A673 (cell line): ENCODE results near the gene CCDC7. TPM values are rescaled to one million over a fixed set of nuclear protein-coding genes. Genes with fewer than 3 reads are reported as not detected.

Source experiments
- BruUV-seq: library from RNA; stranded (reverse); fragments of 400-500 nt; replicated peaks from 2 replicates; lab custom pipeline; 2021; lab: Mats Ljungman, UMichigan
- CTCF ChIA-PET: fragments of 300-600 bp; sonication (Branson Sonifier 250); formaldehyde crosslinking; loops from one replicate; lab custom pipeline; 2022; ENCODE audit warnings: antibody characterized with exemption; lab: Charles Lee
- POLR2A ChIA-PET: fragments of 300-600 bp; sonication (Branson Sonifier 250); formaldehyde crosslinking; loops from one replicate; lab custom pipeline; 2022; ENCODE audit warnings: antibody characterized with exemption; ENCODE audit not compliant: low non-redundant PET; lab: Charles Lee
- DNase-seq: peaks from one replicate; pipeline ENCODE4 v3.0.0-alpha.2; 2015; ENCODE audit warnings: low spot score
- H3K27ac ChIP-seq: fragments of 200-600 bp; sonication (generic); 2 replicates; pipeline ENCODE4 v1.5.1; 2016; ENCODE audit warnings: mixed run types, low read depth, mild to moderate bottlenecking, mixed read lengths, antibody characterized with exemption, low read length; ENCODE audit not compliant: poor library complexity, severe bottlenecking
- H3K27me3 ChIP-seq: fragments of 200-600 bp; sonication (generic); replicated peaks from 2 replicates; pipeline ENCODE4 v1.6.1; 2017; ENCODE audit warnings: mixed run types, low read depth, mild to moderate bottlenecking, mixed read lengths, antibody characterized with exemption, low read length; ENCODE audit not compliant: insufficient read depth, poor library complexity
- H3K36me3 ChIP-seq: fragments of 200-600 bp; sonication (generic); 2 replicates; pipeline ENCODE4 v1.6.1; 2016; ENCODE audit warnings: mixed run types, mild to moderate bottlenecking, mixed read lengths, antibody characterized with exemption, low read length; ENCODE audit not compliant: insufficient read depth, poor library complexity, severe bottlenecking
- H3K4me1 ChIP-seq: fragments of 200-600 bp; sonication (generic); 2 replicates; pipeline ENCODE4 v1.6.1; 2017; ENCODE audit warnings: mixed run types, mild to moderate bottlenecking, mixed read lengths, antibody characterized with exemption, low read length; ENCODE audit not compliant: insufficient read depth, poor library complexity, severe bottlenecking
- H3K4me3 ChIP-seq: fragments of 200-600 bp; sonication (generic); 2 replicates; pipeline ENCODE4 v1.5.1; 2016; ENCODE audit warnings: low read depth, mixed run types, mild to moderate bottlenecking, mixed read lengths, low read length; ENCODE audit not compliant: poor library complexity, severe bottlenecking
- H3K9me3 ChIP-seq: fragments of 200-600 bp; sonication (generic); 2 replicates; pipeline ENCODE4 v1.6.1; 2016; ENCODE audit warnings: mixed run types, low read depth, mild to moderate bottlenecking, mixed read lengths, antibody characterized with exemption, low read length; ENCODE audit not compliant: poor library complexity, severe bottlenecking
- CTCF ChIP-seq: fragments of 300-800, 200-600 bp; sonication (generic); conservative IDR thresholded peaks from 2 replicates; pipeline ENCODE4 v1.5.1; 2017; ENCODE audit warnings: low read depth, mild to moderate bottlenecking, antibody characterized with exemption, low read length, moderate library complexity, mixed read lengths
- EZH2 ChIP-seq: fragments of 200-600 bp; sonication (generic); IDR thresholded peaks from 2 replicates; pipeline ENCODE4 v1.6.1; 2017; ENCODE audit warnings: borderline replicate concordance, low read depth, mild to moderate bottlenecking, mixed read lengths, antibody characterized with exemption, low read length; ENCODE audit not compliant: poor library complexity, severe bottlenecking
- intact Hi-C: fragments of 100-400 bp; cut with micrococcal nuclease; formaldehyde crosslinking; loops from one replicate; pipeline ENCODE4 v1.10.0; 2022; ENCODE audit not compliant: unreplicated experiment
- total RNA-seq: library from RNA; stranded (reverse); gene quantifications from 2 replicates; pipeline ENCODE4 v1.2.3, GENCODE V29; 2021

The CCDC7 gene
- total RNA-seq, 1 experiment from 2014 or later = 16.4 TPM

GRCh38 chr10:32877915-32878314, 432.0 kb downstream of the CCDC7 start:
- Histone ChIP-seq H3K4me1 (no peaks in the 10 kb centered on the region), H3K4me3 (no peak overlapping the region), H3K27ac (no peak overlapping the region), H3K27me3 (no peaks in the 10 kb centered on the region), H3K9me3 (no peaks in the 10 kb centered on the region), H3K36me3 (no peaks in the 10 kb centered on the region)
- no peak for DNase-seq
- ChIA-PET POLR2A (no interaction called here), CTCF (no interaction called here)
- no TSS peak for BruUV-seq
- no peak for TF ChIP-seq EZH2
- no peak for TF ChIP-seq CTCF
- intact Hi-C loops = no loop called here

- intact Hi-C loops = no loop called here
- no peak overlapping the region for H3K27ac ChIP-seq
- H3K9me3 ChIP-seq = no peaks in the 10 kb centered on the region
- TF ChIP-seq EZH2 (no peak), CTCF (no peak)
- ChIA-PET POLR2A (no interaction called here), CTCF (no interaction called here)
- H3K36me3 ChIP-seq = no peaks in the 10 kb centered on the region
- no TSS peak for BruUV-seq
- no peaks in the 10 kb centered on the region for H3K4me1 ChIP-seq
- no peak overlapping the region for H3K4me3 ChIP-seq
- no peak for DNase-seq
- no peaks in the 10 kb centered on the region for H3K27me3 ChIP-seq
These were observed 432.7 kb downstream of the CCDC7 start for GRCh38 chr10:32878646-32879045.

- CTCF ChIA-PET = no interaction called here
- POLR2A ChIA-PET = interaction anchor here (0.6 kb wide), 1 partner anchor 70 kb away, joined by 3 read pairs; no protein-coding TSS in a partner anchor
These were observed 436.1 kb downstream of the CCDC7 start for GRCh38 chr10:32882076-32882475.

More at GRCh38 chr10:32882076-32882475, 436.1 kb downstream of the CCDC7 start:
- Histone ChIP-seq H3K27ac (no peak overlapping the region), H3K27me3 (no peaks in the 10 kb centered on the region), H3K4me1 (no peaks in the 10 kb centered on the region), H3K9me3 (no peaks in the 10 kb centered on the region), H3K4me3 (no peak overlapping the region), H3K36me3 (no peaks in the 10 kb centered on the region)
- TF ChIP-seq CTCF = no peak
- TF ChIP-seq EZH2 = no peak
- no peak for DNase-seq
- intact Hi-C loops = no loop called here
- no TSS peak for BruUV-seq
